Mesenchymal stem cell (in vitro differentiated cells and primary cell): ENCODE results near the gene NEGR1.

ENCODE experiments used
- DNase-seq: peaks from one replicate; pipeline ENCODE4 v3.0.0-alpha.2; 2013
- H2AFZ ChIP-seq: one replicate; pipeline ENCODE4 v1.6.1; 2013; ENCODE audit warnings: low read depth, mild to moderate bottlenecking, control low read depth, inconsistent platforms, low read length, moderate library complexity
- H2AK5ac ChIP-seq: 2 replicates; pipeline ENCODE4 v1.6.1; 2013; ENCODE audit warnings: low read length, moderate library complexity, mild to moderate bottlenecking, inconsistent platforms; ENCODE audit not compliant: severe bottlenecking
- H2BK120ac ChIP-seq: one replicate; pipeline ENCODE4 v1.6.1; 2013; ENCODE audit warnings: low read depth, mild to moderate bottlenecking, inconsistent platforms, low read length, moderate library complexity
- H2BK12ac ChIP-seq, 2 experiments: one replicate each; pipeline ENCODE4 v1.6.1; 2013; ENCODE audit warnings: inconsistent platforms in 2 of 2, low read length in 2 of 2, mild to moderate bottlenecking in 2 of 2, moderate library complexity in 2 of 2, control low read depth in 1 of 2
- H2BK15ac ChIP-seq: one replicate; pipeline ENCODE4 v1.6.1; 2013; ENCODE audit warnings: mild to moderate bottlenecking, low read depth, inconsistent platforms; ENCODE audit not compliant: poor library complexity, severe bottlenecking
- H2BK5ac ChIP-seq: 2 replicates; pipeline ENCODE4 v1.6.1; 2013; ENCODE audit warnings: low read depth, mild to moderate bottlenecking, low read length, control low read depth, inconsistent platforms; ENCODE audit not compliant: poor library complexity, severe bottlenecking
- H3K14ac ChIP-seq, 2 experiments: one replicate each; pipeline ENCODE4 v1.6.1; 2013; ENCODE audit warnings: inconsistent platforms in 2 of 2, low read length in 2 of 2, control low read depth in 1 of 2, mild to moderate bottlenecking in 1 of 2, moderate library complexity in 1 of 2
- H3K18ac ChIP-seq, 2 experiments: one replicate each; pipeline ENCODE4 v1.6.1; 2013; ENCODE audit warnings: inconsistent platforms in 2 of 2, low read length in 2 of 2, control low read depth in 1 of 2, low read depth in 1 of 2, mild to moderate bottlenecking in 1 of 2
- H3K23ac ChIP-seq, 2 experiments: one replicate each; pipeline ENCODE4 v1.6.1; 2013; ENCODE audit warnings: inconsistent platforms in 2 of 2, low read length in 2 of 2, mild to moderate bottlenecking in 2 of 2, moderate library complexity in 2 of 2, control low read depth in 1 of 2
- H3K27ac ChIP-seq: 2 replicates; pipeline ENCODE4 v1.5.1; 2013; ENCODE audit warnings: mild to moderate bottlenecking, moderate library complexity, low read length, control low read depth, inconsistent platforms; ENCODE audit not compliant: poor library complexity, severe bottlenecking
- H3K27me3 ChIP-seq, 2 experiments: 2 replicates each; pipeline versions ENCODE4 v1.6.1 to v1.7.0; 2013; ENCODE audit warnings: low read length in 2 of 2, mild to moderate bottlenecking in 2 of 2, moderate library complexity in 2 of 2, control low read depth in 1 of 2, inconsistent platforms in 1 of 2; ENCODE audit not compliant: control insufficient read depth in 1 of 2, insufficient read depth in 1 of 2
- H3K36me3 ChIP-seq, 2 experiments: 2 replicates each; pipeline versions ENCODE4 v1.6.1 to v1.7.0; 2013; ENCODE audit warnings: low read length in 2 of 2, control low read depth in 1 of 2, inconsistent platforms in 1 of 2, low read depth in 1 of 2, mild to moderate bottlenecking in 1 of 2; ENCODE audit not compliant: insufficient read depth in 2 of 2, control insufficient read depth in 1 of 2
- H3K4ac ChIP-seq, 2 experiments: one replicate each; pipeline ENCODE4 v1.6.1; 2013; ENCODE audit warnings: inconsistent platforms in 2 of 2, low read length in 2 of 2, mild to moderate bottlenecking in 2 of 2, moderate library complexity in 2 of 2, control low read depth in 1 of 2, low read depth in 1 of 2
- H3K4me1 ChIP-seq: 2 replicates; pipeline ENCODE4 v1.6.1; 2013; ENCODE audit warnings: low read depth, low read length, control low read depth; ENCODE audit not compliant: control insufficient read depth, insufficient read depth
- H3K4me2 ChIP-seq: 2 replicates; pipeline ENCODE4 v1.6.1; 2013; ENCODE audit warnings: low read length, mild to moderate bottlenecking, inconsistent platforms; ENCODE audit not compliant: poor library complexity, severe bottlenecking
- H3K4me3 ChIP-seq, 2 experiments: 2 replicates each; pipeline versions ENCODE4 v1.5.1 to v1.7.0; 2013; ENCODE audit warnings: low read length in 2 of 2, mild to moderate bottlenecking in 2 of 2, control low read depth in 1 of 2, low read depth in 1 of 2; ENCODE audit not compliant: insufficient read depth in 1 of 2
- H3K79me1 ChIP-seq: replicated peaks from 2 replicates; pipeline ENCODE4 v1.6.1; 2013; ENCODE audit warnings: mild to moderate bottlenecking, control low read depth, low read length, inconsistent platforms; ENCODE audit not compliant: poor library complexity, severe bottlenecking
- H3K9ac ChIP-seq: 2 replicates; pipeline ENCODE4 v1.7.0; 2013; ENCODE audit warnings: mild to moderate bottlenecking, low read length, moderate library complexity
- H3K9me3 ChIP-seq: 2 replicates; pipeline ENCODE4 v1.7.0; 2013; ENCODE audit warnings: mild to moderate bottlenecking, low read length; ENCODE audit not compliant: control insufficient read depth
- H4K8ac ChIP-seq: one replicate; pipeline ENCODE4 v1.6.1; 2013; ENCODE audit warnings: inconsistent platforms, mild to moderate bottlenecking, low read length, moderate library complexity
- H4K91ac ChIP-seq: one replicate; pipeline ENCODE4 v1.6.1; 2013; ENCODE audit warnings: mild to moderate bottlenecking, low read length, inconsistent platforms
- WGBS: methylation state at CpG from one replicate; pipeline ENCODE4 v1.1.7; 2013; ENCODE audit warnings: mixed read lengths; 5-methylcytosine and 5-hydroxymethylcytosine counted together

NEGR1 gene

GRCh38 chr1:71417421-71417820 lies 864.9 kb downstream of the NEGR1 start:
- Histone ChIP-seq H4K91ac (no peak overlapping the region), H2BK15ac (no peak overlapping the region), H2AK5ac (no peak overlapping the region), H3K9me3 (no peaks in the 10 kb centered on the region), H3K23ac (no peak overlapping the region), H3K14ac (no peak overlapping the region), H3K18ac (no peak overlapping the region), H3K27ac (no peak overlapping the region), H4K8ac (no peak overlapping the region), H3K79me1 (no peaks in the 10 kb centered on the region), H2BK12ac (no peak overlapping the region), H3K36me3 (no peaks in the 10 kb centered on the region), H3K4me2 (no peak overlapping the region), H3K9ac (no peak overlapping the region), H3K27me3 (no peaks in the 10 kb centered on the region), H2AFZ (no peak overlapping the region), H3K4me1 (no peaks in the 10 kb centered on the region), H3K4me3 (no peak overlapping the region), H2BK5ac (no peak overlapping the region), H3K4ac (no peak overlapping the region), H2BK120ac (no peak overlapping the region)
- DNase-seq, result no peak
- 90% methylated on average over 2 of the region's 3 CpGs for WGBS

GRCh38 chr1:71414179-71414578 lies 868.2 kb downstream of the NEGR1 start:
- Histone ChIP-seq H3K14ac (no peak overlapping the region), H3K9me3 (no peaks in the 10 kb centered on the region)
- no CpG with 5 or more reads among the region's 2 CpGs for WGBS

GRCh38 chr1:71413441-71414175 lies 868.7 kb downstream of the NEGR1 start:
- H3K14ac ChIP-seq, result no peak overlapping the region
- H2BK12ac ChIP-seq, result no peak overlapping the region
- H2BK120ac ChIP-seq, result no peak overlapping the region
- H3K79me1 ChIP-seq, result no peaks in the 10 kb centered on the region
- H3K9me3 ChIP-seq, result no peaks in the 10 kb centered on the region
- no peak overlapping the region for H3K18ac ChIP-seq
- peak overlapping the region; percentile 60 for H3K9ac ChIP-seq
- H3K36me3 ChIP-seq, result no peaks in the 10 kb centered on the region
- no peak overlapping the region for H3K27ac ChIP-seq
- no peak overlapping the region for H2AK5ac ChIP-seq
- no peak overlapping the region for H4K8ac ChIP-seq
- no peaks in the 10 kb centered on the region for H3K4me1 ChIP-seq
- no peak overlapping the region for H4K91ac ChIP-seq
- H2AFZ ChIP-seq, result no peak overlapping the region
- DNase-seq, result no peak
- H3K23ac ChIP-seq, result no peak overlapping the region
- H3K27me3 ChIP-seq, result no peaks in the 10 kb centered on the region
- H3K4me2 ChIP-seq, result no peak overlapping the region
- no peak overlapping the region for H3K4ac ChIP-seq
- H2BK5ac ChIP-seq, result no peak overlapping the region
- peak overlapping the region in 1 of 2 experiments; percentile 58 for H3K4me3 ChIP-seq
- no peak overlapping the region for H2BK15ac ChIP-seq
- WGBS, result 60% methylated on average over 1 of the region's 3 CpGs

More at GRCh38 chr1:71414179-71414578, 868.2 kb downstream of the NEGR1 start:
- no peak overlapping the region for H3K4me2 ChIP-seq
- H2AK5ac ChIP-seq, result no peak overlapping the region
- H2AFZ ChIP-seq, result no peak overlapping the region
- H2BK120ac ChIP-seq, result no peak overlapping the region
- H3K23ac ChIP-seq, result no peak overlapping the region
- H3K4me1 ChIP-seq, result no peaks in the 10 kb centered on the region
- no peak overlapping the region for H2BK12ac ChIP-seq
- peak overlapping the region; percentile 60 for H3K9ac ChIP-seq
- H4K91ac ChIP-seq, result no peak overlapping the region
- DNase-seq, result no peak
- H3K18ac ChIP-seq, result no peak overlapping the region
- peak overlapping the region in 1 of 2 experiments; percentile 58 for H3K4me3 ChIP-seq
- H3K27me3 ChIP-seq, result no peaks in the 10 kb centered on the region
- H3K4ac ChIP-seq, result no peak overlapping the region
- no peak overlapping the region for H4K8ac ChIP-seq
- no peaks in the 10 kb centered on the region for H3K79me1 ChIP-seq
- no peaks in the 10 kb centered on the region for H3K36me3 ChIP-seq
- no peak overlapping the region for H3K27ac ChIP-seq
- no peak overlapping the region for H2BK5ac ChIP-seq
- no peak overlapping the region for H2BK15ac ChIP-seq

DNA sequence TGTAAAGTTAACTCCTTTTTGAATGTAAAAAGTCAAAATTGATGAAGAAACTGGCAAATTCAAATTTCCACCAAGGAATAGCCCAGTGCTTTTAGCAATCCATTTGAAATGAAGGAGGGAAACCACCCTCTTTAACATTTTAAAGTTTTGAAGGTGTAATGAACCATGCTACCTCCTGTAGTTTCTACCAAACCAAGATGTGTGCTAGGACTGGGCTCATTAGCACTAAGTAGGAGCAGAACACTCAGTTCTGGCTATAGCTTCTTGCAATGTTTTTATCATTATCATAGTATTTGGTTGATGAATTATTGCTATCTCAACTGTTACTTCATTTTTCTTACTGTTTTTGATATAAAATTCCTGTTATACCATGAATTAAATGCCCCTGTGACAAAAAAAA lies 882.3 kb downstream of the NEGR1 start:
- H3K23ac ChIP-seq, result no peak overlapping the region
- no peaks in the 10 kb centered on the region for H3K36me3 ChIP-seq
- no peak overlapping the region for H2BK15ac ChIP-seq
- H2AK5ac ChIP-seq, result no peak overlapping the region
- H3K4me1 ChIP-seq, result no peaks in the 10 kb centered on the region
- no peak overlapping the region for H4K91ac ChIP-seq
- no peak overlapping the region for H2BK5ac ChIP-seq
- H3K18ac ChIP-seq, result no peak overlapping the region
- no peak overlapping the region for H3K9ac ChIP-seq
- no peak overlapping the region for H2BK12ac ChIP-seq
- no peak overlapping the region for H3K4ac ChIP-seq
- H4K8ac ChIP-seq, result no peak overlapping the region
- DNase-seq, result no peak
- H3K79me1 ChIP-seq, result no peaks in the 10 kb centered on the region
- no peaks in the 10 kb centered on the region for H3K27me3 ChIP-seq
- H2BK120ac ChIP-seq, result no peak overlapping the region
- no peak overlapping the region for H3K4me2 ChIP-seq
- H3K27ac ChIP-seq, result no peak overlapping the region
- H3K4me3 ChIP-seq, result no peak overlapping the region
- no peak overlapping the region for H3K14ac ChIP-seq
- no peaks in the 10 kb centered on the region for H3K9me3 ChIP-seq
- no peak overlapping the region for H2AFZ ChIP-seq
